DOHH2 (cell line): Measurements from ENCODE around the gene TASP1.

Experiments
- EZH2phosphoT487 ChIP-seq: fragments of 200-600 bp; sonication (generic); IDR thresholded peaks from 2 replicates; pipeline ENCODE4 v1.6.1; 2017; ENCODE audit warnings: borderline replicate concordance, mild to moderate bottlenecking, antibody characterized with exemption, low read length, moderate library complexity, mixed read lengths
- TF ChIP-seq, protein P1 (sequence below): fragments of 200-600 bp; sonication (generic); IDR thresholded peaks from one replicate; pipeline ENCODE4 v1.5.1; 2014; ENCODE audit warnings: antibody characterized with exemption, mild to moderate bottlenecking, low read depth, low read length; ENCODE audit not compliant: poor library complexity, severe bottlenecking

- TF ChIP-seq, protein P1, sequence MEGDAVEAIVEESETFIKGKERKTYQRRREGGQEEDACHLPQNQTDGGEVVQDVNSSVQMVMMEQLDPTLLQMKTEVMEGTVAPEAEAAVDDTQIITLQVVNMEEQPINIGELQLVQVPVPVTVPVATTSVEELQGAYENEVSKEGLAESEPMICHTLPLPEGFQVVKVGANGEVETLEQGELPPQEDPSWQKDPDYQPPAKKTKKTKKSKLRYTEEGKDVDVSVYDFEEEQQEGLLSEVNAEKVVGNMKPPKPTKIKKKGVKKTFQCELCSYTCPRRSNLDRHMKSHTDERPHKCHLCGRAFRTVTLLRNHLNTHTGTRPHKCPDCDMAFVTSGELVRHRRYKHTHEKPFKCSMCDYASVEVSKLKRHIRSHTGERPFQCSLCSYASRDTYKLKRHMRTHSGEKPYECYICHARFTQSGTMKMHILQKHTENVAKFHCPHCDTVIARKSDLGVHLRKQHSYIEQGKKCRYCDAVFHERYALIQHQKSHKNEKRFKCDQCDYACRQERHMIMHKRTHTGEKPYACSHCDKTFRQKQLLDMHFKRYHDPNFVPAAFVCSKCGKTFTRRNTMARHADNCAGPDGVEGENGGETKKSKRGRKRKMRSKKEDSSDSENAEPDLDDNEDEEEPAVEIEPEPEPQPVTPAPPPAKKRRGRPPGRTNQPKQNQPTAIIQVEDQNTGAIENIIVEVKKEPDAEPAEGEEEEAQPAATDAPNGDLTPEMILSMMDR = no peak
- no peak for TF ChIP-seq EZH2phosphoT487
Observed at GRCh38 chr20:13402986-13403385, 235.7 kb downstream of the TASP1 start.
